Anterior cingulate cortex (tissue), 58 donors: ENCODE results near the gene TNS4.

Experiments used
- DNase-seq, 58 donors: peaks; one replicate each; lab custom pipeline; 2025; lab: John Stamatoyannopoulos, UW

The TNS4 gene

DNA sequence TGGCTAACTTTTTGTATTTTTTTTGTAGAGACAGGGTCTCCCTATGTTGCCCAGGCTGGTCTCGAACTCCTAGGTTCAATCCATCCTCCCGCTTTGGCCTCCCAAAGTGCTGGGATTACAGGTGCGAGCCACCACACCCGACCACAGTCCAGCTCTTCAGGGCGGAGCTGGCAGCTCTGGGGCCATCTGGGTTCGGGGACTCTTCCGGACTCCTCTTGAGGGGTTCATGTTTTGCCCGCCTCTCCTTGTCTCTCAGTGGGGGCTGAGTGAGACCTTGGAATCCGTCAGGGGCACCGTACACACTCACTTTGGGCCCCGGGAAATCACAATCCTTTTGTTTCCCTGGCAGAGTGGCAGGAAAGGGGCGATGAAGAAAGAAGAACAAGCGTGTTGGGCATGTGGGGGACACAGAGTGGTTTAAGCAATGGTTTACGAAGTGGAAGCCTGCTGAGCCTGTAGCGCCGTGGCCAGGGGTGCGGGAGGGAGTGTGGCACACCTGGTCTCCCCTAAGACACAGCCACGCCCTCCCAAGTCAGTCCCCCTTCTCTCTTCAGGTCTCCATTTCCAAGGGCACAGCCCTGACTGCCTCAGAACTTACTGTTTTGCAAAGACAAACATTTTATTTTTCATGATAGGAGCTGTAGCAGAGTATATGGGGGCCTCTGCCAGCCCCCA, 26.1 kb downstream of the TNS4 start:
- no peak for DNase-seq

DNA sequence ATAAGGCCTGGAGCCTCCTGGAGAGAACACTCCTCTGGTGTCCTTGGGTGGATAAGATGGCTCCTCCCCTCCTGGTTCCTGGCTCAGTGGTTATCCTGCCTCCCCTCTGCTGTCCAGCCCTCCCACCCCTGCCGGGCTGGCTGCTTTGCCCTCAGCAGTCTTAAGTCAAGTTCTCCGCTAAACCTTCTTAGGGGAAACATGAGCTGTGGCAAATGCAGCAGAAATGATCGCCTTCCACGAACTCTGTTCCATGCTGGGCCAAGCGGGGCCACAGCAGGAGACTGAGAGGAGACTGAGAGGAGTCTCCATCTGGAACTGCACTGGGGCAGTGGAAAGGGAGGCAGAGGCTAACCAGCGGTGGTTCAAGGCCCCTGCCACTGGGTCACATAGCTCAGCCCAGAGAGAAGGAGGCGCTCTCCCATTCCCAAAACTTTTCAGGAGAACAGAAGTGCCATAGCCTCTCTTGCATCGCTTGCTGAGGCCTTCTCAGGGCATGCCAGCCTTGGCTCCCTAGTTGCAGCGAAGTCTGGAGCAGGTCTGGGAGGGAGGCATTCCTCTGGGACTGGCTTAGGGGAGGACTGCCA, 26.9 kb downstream of the TNS4 start:
- no peak for DNase-seq

DNA sequence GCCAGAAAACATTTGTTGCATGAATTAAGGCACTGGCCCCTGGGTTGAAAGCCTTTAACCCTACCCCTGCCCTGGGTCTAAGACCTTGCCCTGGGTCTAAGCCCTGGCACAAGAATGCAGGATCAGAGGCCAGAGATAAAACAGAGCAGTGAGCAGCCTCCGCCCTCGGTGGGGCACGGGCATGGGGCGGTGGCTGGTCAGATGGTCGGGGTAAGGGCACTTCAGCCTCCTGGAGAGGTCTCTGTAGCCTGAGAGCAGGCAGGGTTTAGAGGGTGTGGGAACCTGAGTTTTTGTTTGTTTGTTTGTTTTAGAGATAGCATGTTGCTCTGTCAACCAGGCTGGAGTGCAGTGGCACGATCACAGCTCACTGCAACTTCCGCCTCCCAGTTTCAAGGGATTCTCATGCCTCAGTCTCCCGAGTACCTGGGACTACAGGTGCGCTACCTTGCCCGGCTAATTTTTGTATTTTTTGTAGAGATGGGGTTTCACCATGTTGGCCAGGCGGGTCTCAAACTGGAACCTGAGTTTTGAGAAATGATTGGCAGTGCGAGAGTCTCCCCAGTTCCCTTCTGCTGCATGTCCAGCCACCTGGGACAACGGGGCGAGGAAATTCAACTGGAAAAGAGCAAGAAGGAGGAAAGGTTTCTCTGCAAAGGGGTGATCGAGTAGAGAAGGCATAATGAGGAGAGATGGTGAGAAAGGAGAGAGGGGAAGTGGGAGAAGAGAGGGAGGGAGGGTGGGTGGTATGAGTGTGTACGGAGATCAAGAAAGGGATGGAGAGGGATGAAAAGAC, 27.7 kb downstream of the TNS4 start:
- DNase-seq: no peak

DNA sequence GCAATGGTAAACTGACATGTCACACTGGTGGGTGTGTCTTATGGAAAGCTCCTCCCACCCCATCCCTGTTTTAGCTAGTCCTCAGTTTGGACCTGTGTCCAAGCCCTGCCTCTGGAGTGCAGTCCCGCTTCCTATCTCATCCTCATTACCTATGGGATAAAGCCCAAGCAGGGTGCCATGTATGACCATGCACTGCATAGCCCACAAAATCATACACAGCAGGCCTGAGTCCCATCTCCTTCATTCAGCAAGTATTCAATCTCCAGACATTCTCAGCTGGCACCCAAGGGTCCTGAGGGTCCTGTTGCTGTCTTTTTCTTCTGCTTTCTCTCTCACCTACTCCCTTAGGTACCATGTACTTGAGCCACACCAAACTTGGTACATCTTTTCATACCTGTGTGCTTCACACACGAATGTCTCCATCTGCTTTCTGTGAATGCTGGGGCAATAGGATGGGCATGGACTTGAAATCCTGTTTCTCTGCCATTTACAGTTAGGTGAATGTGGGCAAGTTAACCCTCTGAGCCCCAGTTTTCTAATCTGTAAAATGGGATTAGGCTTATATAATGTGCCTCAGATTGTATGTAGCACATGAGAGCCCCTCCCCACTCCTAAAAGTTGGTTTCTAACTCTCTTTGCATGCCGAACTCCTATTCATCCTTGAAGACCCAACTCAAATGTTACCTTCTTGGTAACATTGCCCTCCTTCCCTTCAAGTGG, 28.5 kb downstream of the TNS4 start:
- DNase-seq: no peak

DNA sequence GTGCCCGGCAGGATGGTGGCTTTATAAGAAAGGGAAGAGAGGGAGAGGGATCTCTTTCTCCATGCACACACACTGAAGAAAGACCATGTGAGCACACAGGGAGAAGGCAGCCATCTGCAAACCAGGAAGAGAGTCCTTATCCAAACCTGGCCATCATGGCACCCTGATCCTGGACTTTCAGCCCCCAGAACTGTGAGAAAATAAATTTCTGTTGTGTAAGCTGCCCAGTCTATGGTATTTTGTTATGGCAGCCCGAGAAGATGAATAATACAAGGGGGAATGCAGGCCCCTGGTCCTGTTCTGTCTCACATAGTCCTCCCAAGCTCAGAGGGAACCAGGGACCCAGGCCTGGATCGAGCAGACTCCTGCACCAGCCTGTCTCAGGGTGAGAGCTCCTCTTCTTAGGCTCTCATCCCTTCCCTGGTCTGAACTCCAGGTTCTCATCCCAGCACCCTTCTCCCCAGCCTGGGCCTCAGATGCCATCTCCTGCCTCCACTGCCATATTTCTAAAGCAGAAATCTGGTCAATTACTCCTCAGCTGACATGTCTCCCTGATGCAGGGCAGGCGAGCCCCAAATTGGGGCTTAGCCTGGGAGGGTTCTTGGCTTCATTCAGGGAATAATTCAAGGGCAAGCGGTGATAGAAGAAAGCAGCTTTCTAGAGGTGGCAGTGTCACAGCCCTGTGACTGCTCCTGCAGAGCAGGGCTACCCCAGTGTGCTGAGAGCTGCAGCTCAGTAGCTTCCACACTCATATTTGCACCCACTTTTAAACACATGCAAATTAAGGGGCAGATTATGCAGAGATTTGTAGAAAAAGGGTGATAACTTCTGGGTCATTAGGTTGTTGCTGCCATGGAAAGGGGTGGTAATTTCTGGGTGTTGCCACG, 29.3 kb downstream of the TNS4 start:
- DNase-seq: no peak

DNA sequence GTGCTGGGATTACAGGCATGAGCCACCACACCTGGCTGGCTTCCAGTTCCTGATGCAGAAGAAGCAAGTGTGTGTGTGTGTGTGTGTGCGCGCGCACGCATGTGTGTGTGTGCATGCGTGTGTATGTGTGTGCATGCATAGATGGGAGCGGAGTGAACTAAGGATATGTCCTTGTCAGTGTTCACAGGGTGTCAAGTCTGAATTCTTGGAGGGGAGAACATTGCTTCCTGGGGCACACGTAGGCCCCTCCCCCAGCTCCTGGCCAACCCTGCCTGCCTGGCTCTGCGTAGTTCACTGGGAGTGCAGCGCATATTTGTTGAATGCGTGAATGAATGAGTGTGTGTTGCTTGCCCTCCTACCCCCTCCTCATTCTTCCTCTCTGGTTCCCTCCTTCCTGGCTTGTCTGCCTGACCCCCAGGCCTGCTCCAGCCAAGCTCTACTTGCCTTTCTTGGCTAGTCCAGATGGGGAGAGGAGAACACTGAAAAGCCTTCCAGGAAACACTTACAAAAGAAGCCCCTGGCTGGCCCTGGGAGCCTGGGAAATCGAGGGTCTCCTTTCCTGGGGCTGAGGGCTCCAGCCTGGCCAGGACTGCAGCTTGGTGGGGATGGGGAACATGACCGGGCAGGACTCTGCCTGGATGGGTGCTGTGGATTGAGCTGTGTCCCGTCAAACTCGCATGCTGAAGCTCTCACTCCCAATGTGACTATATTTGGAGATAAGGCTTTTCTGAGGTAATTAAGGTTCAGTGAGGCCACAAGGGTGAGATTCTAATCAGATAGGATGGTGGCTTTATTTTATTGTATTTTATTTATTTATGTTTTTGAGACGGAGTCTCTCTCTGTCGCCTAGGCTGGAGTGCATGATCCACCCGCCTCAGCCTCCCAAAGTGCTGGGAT, 30.2 kb downstream of the TNS4 start:
- peak in 1 of 58 donors; percentile 5 for DNase-seq

DNA sequence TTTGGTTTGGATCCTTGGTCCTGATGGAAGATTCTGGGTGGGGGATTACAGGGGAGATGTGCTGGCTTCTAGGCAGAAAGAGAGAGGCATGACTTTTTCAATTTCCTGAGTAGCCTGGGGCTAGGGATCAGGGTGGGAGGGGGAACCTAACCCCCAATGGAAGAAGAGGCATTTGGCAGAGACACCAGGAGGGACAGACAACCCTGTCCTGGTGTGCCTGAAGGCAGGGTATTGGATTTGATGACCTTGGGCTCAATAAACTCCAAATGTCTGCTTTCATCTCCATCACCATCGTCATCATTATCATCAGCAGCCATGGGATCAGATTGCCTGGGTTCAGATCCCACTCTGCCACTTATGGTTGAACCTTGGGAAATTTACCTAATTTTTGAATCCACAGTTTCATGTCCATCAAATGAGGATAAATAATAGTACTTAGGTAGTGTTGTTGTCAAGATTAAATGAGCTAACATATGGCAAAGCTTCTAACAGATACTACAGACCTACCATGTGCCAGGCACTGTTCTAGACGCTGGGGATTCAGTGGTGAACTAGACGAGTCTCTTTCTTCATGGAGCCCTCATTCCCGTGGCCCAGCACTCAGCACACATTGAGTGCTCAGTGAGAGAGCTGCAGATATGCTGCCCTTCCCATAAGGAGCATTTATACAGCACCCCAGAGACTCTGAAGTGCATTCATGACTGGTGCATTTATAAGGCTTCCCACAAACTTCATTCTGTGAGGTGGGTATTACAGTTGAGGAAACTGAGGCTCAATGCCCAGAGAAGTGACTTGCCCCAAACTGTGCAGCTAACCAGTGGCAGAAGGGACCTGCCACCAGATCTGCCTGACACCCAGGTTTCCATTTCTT, 31.4 kb downstream of the TNS4 start:
- no peak for DNase-seq

DNA sequence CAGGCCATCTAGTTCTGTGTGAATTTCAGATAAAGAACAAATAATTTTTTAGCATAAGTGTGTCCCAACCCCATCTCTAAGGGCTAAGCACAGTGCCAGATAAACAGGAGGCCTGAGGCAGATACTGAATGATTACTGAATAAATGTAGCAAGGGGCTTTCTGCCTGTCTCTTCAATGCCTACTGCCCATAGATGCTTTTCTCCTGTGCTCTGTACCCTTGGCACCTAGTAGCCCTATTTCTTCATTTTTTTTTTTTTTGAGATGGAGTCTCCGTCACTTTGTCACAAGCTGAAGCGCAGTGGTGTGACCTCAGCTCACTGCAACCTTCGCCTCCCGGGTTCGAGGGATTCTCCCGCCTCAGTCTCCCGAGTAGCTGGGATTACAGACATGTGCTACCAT, 32.9 kb downstream of the TNS4 start:
- no peak for DNase-seq

DNA sequence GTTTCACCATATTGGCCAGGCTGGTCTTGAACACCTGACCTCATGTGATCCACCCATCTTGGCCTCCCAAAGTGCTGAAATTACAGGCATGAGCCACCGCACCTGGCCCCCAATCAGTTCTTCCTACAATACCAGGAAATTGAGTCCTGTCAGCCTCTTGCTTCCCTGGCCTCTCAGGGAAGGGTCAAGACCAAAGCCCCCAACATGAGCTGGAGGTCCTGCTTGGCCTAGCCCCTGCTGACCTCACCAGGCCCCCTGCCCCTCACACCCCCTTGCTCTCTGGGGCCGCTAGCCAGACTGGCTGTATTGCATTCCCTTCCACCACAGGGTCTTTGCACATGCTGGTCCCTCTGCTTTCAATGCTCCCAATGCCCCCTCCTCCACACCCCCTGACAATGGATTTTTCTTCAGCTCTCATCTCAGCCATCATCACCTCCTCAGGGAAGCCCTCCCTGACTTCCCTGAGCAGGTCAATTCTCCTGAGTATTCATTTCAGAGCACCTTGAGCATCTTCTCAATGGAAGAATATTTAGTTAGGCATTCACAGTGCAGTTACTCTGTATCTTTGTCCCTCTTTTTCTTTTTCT, 34.0 kb downstream of the TNS4 start:
- no peak for DNase-seq

DNA sequence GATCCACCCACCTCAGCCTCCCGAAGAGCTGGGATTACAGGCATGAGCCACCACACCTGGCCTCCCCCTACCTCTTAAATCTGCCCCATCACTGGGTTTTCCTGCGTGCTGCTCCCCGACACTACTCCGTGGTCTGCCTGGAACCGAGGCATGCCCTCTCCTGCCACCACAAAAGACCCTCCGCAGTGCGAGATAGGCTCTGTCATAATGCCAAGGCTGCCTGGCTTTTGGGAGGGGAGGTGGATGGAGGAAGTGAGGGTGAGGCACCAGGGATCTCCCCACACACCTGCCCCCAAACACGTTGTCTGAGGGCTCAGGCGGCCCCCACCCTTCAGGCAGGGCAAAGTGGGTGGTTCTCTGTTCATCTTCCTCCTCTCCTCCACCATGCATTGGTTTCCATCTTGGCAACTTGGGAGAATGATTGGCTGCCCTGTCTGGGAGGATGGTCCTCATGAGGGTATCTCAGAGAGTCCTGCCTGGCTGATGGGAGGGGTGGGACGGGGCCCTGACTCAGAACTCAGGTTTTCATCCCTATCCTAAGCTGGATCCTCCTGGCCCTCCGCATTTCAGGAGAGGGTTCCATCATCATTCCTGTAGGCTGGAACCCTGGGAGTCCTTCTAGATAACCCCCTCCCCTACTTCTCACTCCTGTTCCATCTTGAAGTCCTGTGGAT, 35.0 kb downstream of the TNS4 start:
- DNase-seq: no peak

DNA sequence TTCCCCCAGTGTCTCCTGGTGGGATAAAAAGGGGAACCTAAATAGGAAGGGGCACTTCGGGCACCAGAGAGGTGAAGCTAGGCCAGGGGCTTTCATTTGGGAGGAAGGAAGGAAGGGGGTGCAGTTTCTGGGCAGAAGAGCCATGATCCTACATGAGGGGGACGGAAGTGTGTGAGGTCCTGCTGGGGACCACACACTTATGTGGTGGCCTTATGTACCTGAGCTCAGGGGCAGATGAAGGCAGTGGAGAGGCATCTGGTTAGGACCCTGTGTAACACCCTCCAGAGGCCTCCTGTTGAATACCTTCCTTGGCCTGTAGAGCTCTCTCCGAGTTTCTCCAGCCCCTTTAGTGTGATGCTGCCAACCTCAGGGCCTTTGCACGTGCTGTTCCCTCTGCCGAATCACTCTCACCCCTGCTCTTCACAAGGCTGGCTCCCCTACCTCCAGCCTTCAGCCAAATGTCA, 37.0 kb downstream of the TNS4 start:
- no peak for DNase-seq

DNA sequence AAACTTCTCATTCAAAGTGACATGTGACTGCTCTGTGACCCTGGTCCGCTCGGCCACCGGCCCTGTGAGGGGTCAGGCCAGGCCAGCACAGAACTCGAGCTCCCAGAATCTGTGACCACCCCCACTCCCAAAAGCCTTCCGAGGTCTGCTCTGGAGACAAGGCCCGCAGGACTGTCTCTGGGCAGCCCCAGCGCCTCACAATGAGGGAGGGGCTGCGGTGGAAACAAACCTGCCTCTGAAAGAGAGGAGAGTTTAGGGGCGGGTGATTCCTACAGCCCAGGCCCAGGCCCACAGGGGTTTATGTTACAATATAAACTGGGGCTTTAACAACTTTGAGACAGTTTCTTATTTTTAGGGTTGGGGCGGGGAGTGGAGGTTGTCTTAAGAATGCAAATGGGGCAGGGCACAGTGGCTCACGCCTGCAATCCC, 38.3 kb downstream of the TNS4 start:
- no peak for DNase-seq

DNA sequence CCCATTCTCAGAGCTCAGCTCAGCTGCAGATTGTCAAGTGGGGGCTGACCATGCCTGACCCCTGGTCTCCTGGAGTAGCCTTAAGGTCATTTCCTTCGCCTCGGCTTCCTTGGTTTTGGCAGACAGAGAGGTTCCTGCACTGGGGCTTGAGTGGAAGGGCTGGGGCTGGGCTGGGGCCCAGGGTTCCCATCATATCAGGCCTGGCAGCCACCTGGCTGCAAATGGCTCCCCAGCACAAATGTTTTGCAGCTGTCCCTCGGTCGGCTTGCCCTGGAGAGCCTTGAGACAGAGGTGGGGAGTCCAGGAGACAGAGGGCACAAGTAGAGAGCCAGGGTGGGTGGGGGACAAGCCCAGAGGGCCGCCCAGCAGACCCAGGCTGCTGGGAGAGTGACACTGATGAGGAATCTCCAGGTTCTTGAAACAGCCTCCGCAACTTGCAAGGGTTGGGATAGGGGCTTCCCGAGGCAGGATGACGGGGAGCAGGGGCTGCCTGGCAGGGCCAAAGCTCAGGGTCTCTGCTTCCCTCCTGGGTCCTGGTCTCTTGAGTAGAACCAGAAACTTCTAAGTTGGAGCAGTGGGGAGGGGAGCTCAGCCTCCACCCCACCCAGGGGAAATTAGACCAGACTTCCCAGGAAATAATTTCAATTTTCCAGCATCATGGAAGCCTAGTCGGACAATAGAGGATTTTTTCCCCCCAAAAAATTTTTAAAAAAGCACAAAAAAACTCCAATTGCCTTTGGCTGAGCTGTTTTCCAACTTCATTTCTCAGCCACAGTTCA, 38.9 kb downstream of the TNS4 start:
- no peak for DNase-seq

DNA sequence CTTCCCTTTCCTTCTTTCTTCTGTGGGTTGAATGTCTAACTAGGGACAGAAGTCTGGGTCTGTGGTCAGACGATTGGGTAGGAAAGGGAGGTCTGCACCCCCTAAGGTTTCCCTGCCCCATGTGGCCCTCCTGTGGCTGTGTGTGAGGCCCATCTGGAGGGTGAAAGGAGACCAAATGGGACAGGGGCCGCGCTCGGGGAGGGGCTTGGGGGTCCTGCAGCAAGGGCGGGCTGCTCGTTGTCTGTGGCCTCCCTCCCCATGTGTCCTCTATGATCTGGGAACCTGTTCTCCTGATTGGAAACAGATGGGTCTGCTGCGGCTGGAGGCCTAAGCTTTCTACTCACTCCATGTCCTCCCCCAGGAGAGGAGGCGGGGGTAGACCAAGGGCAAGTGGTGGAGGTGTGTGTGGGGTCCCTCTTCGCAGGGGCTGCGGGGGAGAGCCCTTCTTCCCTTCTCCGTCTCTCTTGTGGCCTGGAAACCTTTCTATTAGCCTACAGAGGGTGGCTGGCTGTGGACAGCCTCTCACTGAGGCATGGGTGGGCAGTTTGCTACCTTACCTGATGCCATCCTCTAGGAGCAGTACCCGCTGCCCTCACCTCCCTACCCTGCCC, 39.6 kb downstream of the TNS4 start:
- no peak for DNase-seq

DNA sequence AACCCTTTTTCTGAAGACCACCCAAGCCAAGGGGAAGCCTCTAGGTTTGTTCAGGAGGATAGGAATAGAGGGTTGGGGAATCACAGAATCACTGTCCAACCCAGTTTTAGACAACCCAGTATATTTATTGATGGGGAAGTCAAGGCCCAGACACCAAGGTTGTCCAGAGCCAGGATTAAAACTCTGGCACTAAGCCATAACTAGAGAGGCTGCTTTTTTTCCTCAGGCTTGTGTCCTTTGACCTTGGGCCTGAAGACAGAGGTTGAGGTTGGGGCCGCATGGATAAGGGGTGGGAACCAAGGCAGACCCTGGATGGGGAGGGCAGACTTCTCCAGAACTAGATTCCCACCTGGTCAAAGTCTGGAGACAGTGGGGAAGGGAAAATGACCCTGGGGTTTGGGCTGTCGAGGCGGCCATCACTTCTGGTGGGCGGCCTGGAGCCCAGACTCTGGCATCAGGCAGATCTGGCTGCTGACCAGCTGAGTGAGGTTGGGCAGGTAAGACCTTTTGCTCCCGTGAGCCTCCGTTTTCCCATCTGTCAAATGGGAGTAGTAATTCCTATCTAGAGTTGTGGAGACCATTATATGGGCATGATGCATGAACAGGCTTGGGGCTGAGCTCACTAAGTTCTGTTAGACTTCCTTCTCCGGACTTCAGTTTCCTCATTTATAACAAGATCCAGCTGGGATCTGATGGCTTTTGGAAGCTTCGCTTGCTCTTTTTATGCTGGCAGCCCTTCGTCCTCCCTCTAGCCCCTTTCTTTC, 40.3 kb downstream of the TNS4 start:
- no peak for DNase-seq
